Tibial artery (tissue), 4 donors: Measurements from ENCODE around the gene C1orf21.

Experiments
- DNase-seq, 2 donors: peaks; one replicate each; pipeline ENCODE4 v3.0.0-alpha.2; 2019
- H3K27ac ChIP-seq, 2 donors: fragments of 200-600 bp; sonication (generic) in 1 of 2; 1 replicate in 1 of 2; 2 replicates in 1 of 2; pipeline ENCODE4 v1.5.1; 2018 to 2019; ENCODE audit warnings: mild to moderate bottlenecking in 1 of 2
- H3K27me3 ChIP-seq, 2 donors: fragments of 200-600 bp; sonication (generic) in 1 of 2; one replicate each; pipeline versions ENCODE4 v1.5.1 to v1.6.0; 2016 to 2019
- H3K36me3 ChIP-seq, 3 donors: fragments of 200-600 bp; sonication (generic) in 2 of 3; one replicate each; pipeline ENCODE4 v1.5.1; 2016 to 2019; ENCODE audit warnings: mild to moderate bottlenecking in 2 of 3
- H3K4me1 ChIP-seq, 4 donors: fragments of 200-600 bp; sonication (generic) in 2 of 4; 1 replicate in 3 of 4; 2 replicates in 1 of 4; pipeline ENCODE4 v1.5.1; 2016 to 2019
- H3K4me3 ChIP-seq, 2 donors: fragments of 200-600 bp; sonication (generic) in 1 of 2; 1 replicate in 1 of 2; 2 replicates in 1 of 2; pipeline ENCODE4 v1.5.1; 2018 to 2019; ENCODE audit warnings: mild to moderate bottlenecking in 2 of 2
- H3K9me3 ChIP-seq, 3 donors: fragments of 200-600 bp; sonication (generic) in 1 of 3; one replicate each; pipeline ENCODE4 v1.5.1; 2016 to 2019
- CTCF ChIP-seq, 2 experiments: fragments of 200-600 bp in 1 of 2; fragments of 450-650 bp in 1 of 2; IDR thresholded peaks; one replicate each; pipeline ENCODE4 v1.5.1; 2017 to 2019; ENCODE audit warnings: antibody characterized with exemption in 2 of 2, mild to moderate bottlenecking in 1 of 2, moderate library complexity in 1 of 2
- intact Hi-C: fragments of 100-400 bp; cut with DNase I; formaldehyde crosslinking; loops from one replicate; pipeline ENCODE4 v1.15.0; 2023; ENCODE audit warnings: low total_unique reads

The C1orf21 gene

GRCh38 chr1:184567009-184567408 is 180.2 kb downstream of the C1orf21 start:
- H3K27ac ChIP-seq: no peak overlapping the region
- TF ChIP-seq CTCF (IDR thresholded peaks at IDR 0.05): no peak
- no peaks in the 10 kb centered on the region for H3K9me3 ChIP-seq
- no peaks in the 10 kb centered on the region for H3K36me3 ChIP-seq
- H3K4me1 ChIP-seq: peaks cover 0 to 19% (median 11%) of the 10 kb centered on the region in 4 donors
- no peaks in the 10 kb centered on the region for H3K27me3 ChIP-seq
- H3K4me3 ChIP-seq: no peak overlapping the region
- intact Hi-C loops: no loop called here
- DNase-seq: no peak

GRCh38 chr1:184567637-184568036 is 180.8 kb downstream of the C1orf21 start:
- DNase-seq: no peak
- no peak overlapping the region for H3K4me3 ChIP-seq
- no peaks in the 10 kb centered on the region for H3K9me3 ChIP-seq
- H3K4me1 ChIP-seq: peaks cover 0 to 12% (median 5%) of the 10 kb centered on the region in 4 donors
- no peaks in the 10 kb centered on the region for H3K36me3 ChIP-seq
- H3K27me3 ChIP-seq: no peaks in the 10 kb centered on the region
- intact Hi-C loops: no loop called here
- TF ChIP-seq CTCF (IDR thresholded peaks at IDR 0.05): no peak
- H3K27ac ChIP-seq: no peak overlapping the region

GRCh38 chr1:184568148-184568547 is 181.3 kb downstream of the C1orf21 start:
- H3K4me3 ChIP-seq: no peak overlapping the region
- peaks cover 0 to 7% (median 0%) of the 10 kb centered on the region in 4 donors for H3K4me1 ChIP-seq
- TF ChIP-seq CTCF (IDR thresholded peaks at IDR 0.05): no peak
- intact Hi-C loops: no loop called here
- H3K27me3 ChIP-seq: no peaks in the 10 kb centered on the region
- DNase-seq: no peak
- no peaks in the 10 kb centered on the region for H3K36me3 ChIP-seq
- no peaks in the 10 kb centered on the region for H3K9me3 ChIP-seq
- no peak overlapping the region for H3K27ac ChIP-seq

GRCh38 chr1:184569106-184569505 is 182.3 kb downstream of the C1orf21 start:
- Histone ChIP-seq H3K4me3 (no peak overlapping the region), H3K36me3 (no peaks in the 10 kb centered on the region), H3K4me1 (no peaks in the 10 kb centered on the region), H3K9me3 (no peaks in the 10 kb centered on the region), H3K27ac (no peak overlapping the region), H3K27me3 (no peaks in the 10 kb centered on the region)
- intact Hi-C loops: no loop called here
- TF ChIP-seq CTCF (IDR thresholded peaks at IDR 0.05): no peak
- no peak for DNase-seq

- H3K27me3 ChIP-seq: no peaks in the 10 kb centered on the region
- no peaks in the 10 kb centered on the region for H3K36me3 ChIP-seq
- no peak overlapping the region for H3K4me3 ChIP-seq
- no peak for TF ChIP-seq CTCF (IDR thresholded peaks at IDR 0.05)
- no peak overlapping the region for H3K27ac ChIP-seq
- H3K4me1 ChIP-seq: no peaks in the 10 kb centered on the region
- DNase-seq: no peak
- intact Hi-C loops: no loop called here
- H3K9me3 ChIP-seq: no peaks in the 10 kb centered on the region
Observed at GRCh38 chr1:184574588-184574987, 187.8 kb downstream of the C1orf21 start.

GRCh38 chr1:184576822-184577221 is 190.0 kb downstream of the C1orf21 start:
- no peak for TF ChIP-seq CTCF (IDR thresholded peaks at IDR 0.05)
- Histone ChIP-seq H3K27me3 (no peaks in the 10 kb centered on the region), H3K4me3 (no peak overlapping the region), H3K9me3 (no peaks in the 10 kb centered on the region), H3K27ac (no peak overlapping the region), H3K4me1 (no peaks in the 10 kb centered on the region), H3K36me3 (no peaks in the 10 kb centered on the region)
- no peak for DNase-seq
- intact Hi-C loops: no loop called here
